Measurements from ENCODE around the gene RBFOX1. TPM values are rescaled to one million over a fixed set of nuclear protein-coding genes. Genes with fewer than 3 reads are reported as not detected.

RBFOX1 gene
- polyA plus RNA-seq, 1 donor from 2014 or later: 56.8 TPM

GRCh38 chr16:7731141-7731540 is 398.5 kb downstream of the RBFOX1 start:
- TF ChIP-seq TAF1 (IDR thresholded peaks at IDR 0.05; ENCODE audit: low read depth): no peak
- TF ChIP-seq REST (IDR thresholded peaks at IDR 0.05; ENCODE audit: borderline replicate concordance): no peak
- no peak for TF ChIP-seq RAD21 (conservative IDR thresholded peaks at IDR 0.05)
- TF ChIP-seq SMC3 (conservative IDR thresholded peaks at IDR 0.05; ENCODE audit: poor library complexity): no peak
- TF ChIP-seq EZH2 (IDR thresholded peaks at IDR 0.05; ENCODE audit: borderline replicate concordance, insufficient read depth, low read length, poor library complexity, severe bottlenecking): no peak
- TF ChIP-seq POLR2AphosphoS5 (IDR thresholded peaks at IDR 0.05): no peak
- no peak for TF ChIP-seq EP300 (conservative IDR thresholded peaks at IDR 0.05; ENCODE audit: poor library complexity, severe bottlenecking)
- no peak for TF ChIP-seq CTCF (IDR thresholded peaks at IDR 0.05; ENCODE audit: poor library complexity, severe bottlenecking)
- no peak for TF ChIP-seq MXI1 (conservative IDR thresholded peaks at IDR 0.05; ENCODE audit: poor library complexity, severe bottlenecking)
- no peak overlapping the region for H3K4me2 ChIP-seq (ENCODE audit: low read length)
- H3K9me3 ChIP-seq (ENCODE audit: low read length): no peaks in the 10 kb centered on the region
- H3F3A ChIP-seq (ENCODE audit: insufficient read depth, low read length, poor library complexity, severe bottlenecking): no peaks in the 10 kb centered on the region
- H3K9me2 ChIP-seq (ENCODE audit: insufficient read depth, low read length): no peaks in the 10 kb centered on the region
- no peak overlapping the region for H3K4me3 ChIP-seq (ENCODE audit: low read length)
- no peaks in the 10 kb centered on the region for H3K79me2 ChIP-seq (replicated peaks; ENCODE audit: insufficient read depth, low read length)
- H3K27me3 ChIP-seq (ENCODE audit: insufficient read depth, low read depth, low read length): no peaks in the 10 kb centered on the region
- H3K9ac ChIP-seq (ENCODE audit: low read length): no peak overlapping the region
- no peak overlapping the region for H3K27ac ChIP-seq (ENCODE audit: low read length)
- H4K20me1 ChIP-seq (ENCODE audit: insufficient read depth): no peaks in the 10 kb centered on the region
- no peak overlapping the region for H2AFZ ChIP-seq (ENCODE audit: low read depth, low read length)
- no peaks in the 10 kb centered on the region for H3K36me3 ChIP-seq (ENCODE audit: insufficient read depth, low read length)

- Histone ChIP-seq H3K4me2 (ENCODE audit: low read length) (no peak overlapping the region), H3K79me2 (replicated peaks; ENCODE audit: insufficient read depth, low read length) (no peaks in the 10 kb centered on the region), H3K9me2 (ENCODE audit: insufficient read depth, low read length) (no peaks in the 10 kb centered on the region), H3K27me3 (ENCODE audit: insufficient read depth, low read depth, low read length) (no peaks in the 10 kb centered on the region), H2AFZ (ENCODE audit: low read depth, low read length) (no peak overlapping the region), H4K20me1 (ENCODE audit: insufficient read depth) (no peaks in the 10 kb centered on the region), H3K9ac (ENCODE audit: low read length) (no peak overlapping the region), H3K36me3 (ENCODE audit: insufficient read depth, low read length) (no peaks in the 10 kb centered on the region), H3F3A (ENCODE audit: insufficient read depth, low read length, poor library complexity, severe bottlenecking) (no peaks in the 10 kb centered on the region), H3K4me3 (ENCODE audit: low read length) (no peak overlapping the region), H3K9me3 (ENCODE audit: low read length) (no peaks in the 10 kb centered on the region), H3K27ac (ENCODE audit: low read length) (no peak overlapping the region)
- TF ChIP-seq POLR2AphosphoS5 (IDR thresholded peaks at IDR 0.05): no peak
- TF ChIP-seq TAF1 (IDR thresholded peaks at IDR 0.05; ENCODE audit: low read depth): no peak
- no peak for TF ChIP-seq REST (IDR thresholded peaks at IDR 0.05; ENCODE audit: borderline replicate concordance)
- no peak for TF ChIP-seq MXI1 (conservative IDR thresholded peaks at IDR 0.05; ENCODE audit: poor library complexity, severe bottlenecking)
- TF ChIP-seq EZH2 (IDR thresholded peaks at IDR 0.05; ENCODE audit: borderline replicate concordance, insufficient read depth, low read length, poor library complexity, severe bottlenecking): no peak
- no peak for TF ChIP-seq CTCF (IDR thresholded peaks at IDR 0.05; ENCODE audit: poor library complexity, severe bottlenecking)
- TF ChIP-seq EP300 (conservative IDR thresholded peaks at IDR 0.05; ENCODE audit: poor library complexity, severe bottlenecking): no peak
Measured at GRCh38 chr16:7736138-7736665, 403.6 kb downstream of the RBFOX1 start.
